HCT116 (cell line): ENCODE data around the gene SMPDL3A. TPM values are rescaled to one million over a fixed set of nuclear protein-coding genes. Genes with fewer than 3 reads are reported as not detected.
A peak's percentile ranks its signal among the peaks of the same experiment; 100 is the strongest.

Experiments used
- ATAC-seq: fragments of 200-7000 bp; cut with Tn5 transposase; 2 replicates; pipeline ENCODE4 v1.9.1; 2020; ENCODE audit warnings: mild to moderate bottlenecking, moderate library complexity
- BruUV-seq: library from RNA; stranded (reverse); fragments of 400-500 nt; replicated peaks from 2 replicates; lab custom pipeline; 2021; lab: Mats Ljungman, UMichigan
- CTCF ChIA-PET: fragments of 300-600 bp; sonication (Branson Sonifier 250); formaldehyde crosslinking; loops from one replicate; lab custom pipeline; 2021; ENCODE audit warnings: antibody characterized with exemption; lab: Charles Lee
- POLR2A ChIA-PET: fragments of 300-600, 350-600 bp; sonication (Branson Sonifier 250); formaldehyde crosslinking; loops from one replicate; lab custom pipeline; 2021; ENCODE audit warnings: antibody characterized with exemption; lab: Charles Lee
- RAD21 ChIA-PET, 2 experiments: fragments of 300-600 bp; sonication (Branson Sonifier 250); formaldehyde crosslinking; loops; one replicate each; lab custom pipeline; 2023; ENCODE audit warnings: low total read pairs in 2 of 2; ENCODE audit not compliant: uncharacterized antibody in 2 of 2, unreplicated experiment in 2 of 2, low non-redundant PET in 1 of 2; lab: Charles Lee
- DNase-seq: peaks from one replicate; pipeline ENCODE4 v3.0.0-alpha.2; 2010; ENCODE audit warnings: low read depth, low spot score
- H2AFZ ChIP-seq: fragments of 200-600 bp; shearing (Covaris generic), sonication (generic); 2 replicates; pipeline ENCODE4 v1.6.1; 2017; ENCODE audit warnings: low read depth, mixed run types, mixed read lengths, antibody characterized with exemption, low read length; ENCODE audit not compliant: poor library complexity, severe bottlenecking
- H3K27ac ChIP-seq: 2 replicates; pipeline ENCODE4 v1.5.1; 2012; ENCODE audit warnings: low read depth, low read length
- H3K27me3 ChIP-seq: fragments of 200-600 bp; sonication (generic); 2 replicates; pipeline ENCODE4 v1.6.1; 2016; ENCODE audit warnings: mixed run types, low read length, mixed read lengths; ENCODE audit not compliant: insufficient read depth
- H3K36me3 ChIP-seq, 2 experiments: fragments of 200-500 bp in 1 of 2; fragments of 200-600 bp in 1 of 2; sonication (Bioruptor generic) in 1 of 2; sonication (generic) in 1 of 2; 2 replicates each; pipeline versions ENCODE4 v1.5.1 to v1.6.1; 2014 to 2016; ENCODE audit warnings: low read length in 2 of 2, inconsistent platforms in 1 of 2, mixed read lengths in 1 of 2, mixed run types in 1 of 2; ENCODE audit not compliant: insufficient read depth in 2 of 2, control insufficient read depth in 1 of 2
- H3K4me1 ChIP-seq, 2 experiments: fragments of 200-600 bp in 1 of 2; sonication (generic) in 1 of 2; 2 replicates each; pipeline versions ENCODE4 v1.5.1 to v1.6.1; 2012 to 2017; ENCODE audit warnings: low read length in 2 of 2, inconsistent platforms in 1 of 2, mild to moderate bottlenecking in 1 of 2, mixed read lengths in 1 of 2, mixed run types in 1 of 2, moderate library complexity in 1 of 2; ENCODE audit not compliant: insufficient read depth in 2 of 2, control insufficient read depth in 1 of 2
- H3K4me2 ChIP-seq: fragments of 200-600 bp; sonication (generic); 2 replicates; pipeline ENCODE4 v1.6.1; 2017; ENCODE audit warnings: mixed run types, low read length, mixed read lengths
- H3K4me3 ChIP-seq, 2 experiments: fragments of 200-600 bp in 1 of 2; sonication (generic) in 1 of 2; replicated peaks in 1 of 2; 2 replicates each; pipeline ENCODE4 v1.5.1; 2011 to 2016; ENCODE audit warnings: low read length in 2 of 2, control low read depth in 1 of 2, low read depth in 1 of 2, mild to moderate bottlenecking in 1 of 2, mixed read lengths in 1 of 2, mixed run types in 1 of 2
- H3K79me2 ChIP-seq: fragments of 200-600 bp; sonication (generic); 2 replicates; pipeline ENCODE4 v1.6.1; 2017; ENCODE audit warnings: mild to moderate bottlenecking, mixed run types, low read length, moderate library complexity, mixed read lengths; ENCODE audit not compliant: insufficient read depth
- H3K9ac ChIP-seq: fragments of 200-600 bp; sonication (generic); 2 replicates; pipeline ENCODE4 v1.6.1; 2016; ENCODE audit warnings: low read length, mixed read lengths
- H3K9me2 ChIP-seq: fragments of 200-600 bp; sonication (generic), shearing (Covaris generic); 2 replicates; pipeline ENCODE4 v1.6.1; 2017; ENCODE audit warnings: mixed run types, mild to moderate bottlenecking, moderate library complexity; ENCODE audit not compliant: insufficient read depth
- H3K9me3 ChIP-seq, 2 experiments: fragments of 200-500 bp in 1 of 2; fragments of 200-600 bp in 1 of 2; sonication (Bioruptor generic) in 1 of 2; sonication (generic) in 1 of 2; 2 replicates each; pipeline ENCODE4 v1.6.1; 2014 to 2017; ENCODE audit warnings: low read length in 2 of 2, mixed read lengths in 2 of 2, inconsistent platforms in 1 of 2, low read depth in 1 of 2, mild to moderate bottlenecking in 1 of 2, mixed run types in 1 of 2, moderate library complexity in 1 of 2; ENCODE audit not compliant: control insufficient read depth in 1 of 2, insufficient read depth in 1 of 2
- H4K20me1 ChIP-seq: fragments of 200-600 bp; sonication (generic), shearing (Covaris generic); 2 replicates; pipeline ENCODE4 v1.6.1; 2017; ENCODE audit warnings: mixed run types, mild to moderate bottlenecking, moderate library complexity; ENCODE audit not compliant: insufficient read depth
- CBX3 ChIP-seq: IDR thresholded peaks from 2 replicates; pipeline ENCODE4 v1.6.1; 2012; ENCODE audit warnings: low read depth
- CEBPB ChIP-seq: IDR thresholded peaks from 2 replicates; pipeline ENCODE4 v1.6.1; 2012; ENCODE audit warnings: low read depth
- POLR2AphosphoS5 ChIP-seq: IDR thresholded peaks from 2 replicates; pipeline ENCODE4 v1.6.1; 2011; ENCODE audit warnings: mild to moderate bottlenecking, low read depth, low read length, moderate library complexity
- TCF7L2 ChIP-seq: IDR thresholded peaks from 2 replicates; pipeline ENCODE4 v1.7.0; 2011; ENCODE audit warnings: borderline replicate concordance, inconsistent platforms; ENCODE audit not compliant: insufficient read depth, insufficient read length; ENCODE audit errors: extremely low read depth
- YY1 ChIP-seq: IDR thresholded peaks from 2 replicates; pipeline ENCODE4 v1.6.1; 2011; ENCODE audit warnings: low read length, low read depth, moderate library complexity, mild to moderate bottlenecking; ENCODE audit not compliant: insufficient replicate concordance; ENCODE audit errors: extremely low read depth
- ZNF274 ChIP-seq: fragments of 200-500 bp; sonication (Bioruptor generic); IDR thresholded peaks from 2 replicates; pipeline ENCODE4 v1.6.1; 2014; ENCODE audit warnings: mild to moderate bottlenecking, low read depth, low read length, inconsistent platforms
- intact Hi-C: fragments of 100-400 bp; cut with micrococcal nuclease; formaldehyde crosslinking; loops from 2 replicates; pipeline ENCODE4 v1.10.0; 2022
- total RNA-seq: library from RNA; stranded (reverse); gene quantifications from one replicate; pipeline ENCODE4 v1.2.1, GENCODE V29; 2021; ENCODE audit not compliant: unreplicated experiment
- TF ChIP-seq, protein P1 (sequence below), 3 experiments: fragments of 200-600 bp in 1 of 3; sonication (generic) in 1 of 3; IDR thresholded peaks in 2 of 3; conservative IDR thresholded peaks in 1 of 3; 2 replicates each; pipeline ENCODE4 v1.5.1; 2012 to 2017; ENCODE audit warnings: low read depth in 2 of 3, low read length in 2 of 3, antibody characterized with exemption in 1 of 3, borderline replicate concordance in 1 of 3, control low read depth in 1 of 3, mild to moderate bottlenecking in 1 of 3, mixed read lengths in 1 of 3, mixed run types in 1 of 3, moderate library complexity in 1 of 3; ENCODE audit not compliant: insufficient read depth in 1 of 3
- TF ChIP-seq, protein P2 (sequence below): IDR thresholded peaks from 2 replicates; pipeline ENCODE4 v1.6.1; 2012
- TF ChIP-seq, protein P3 (sequence below): IDR thresholded peaks from 2 replicates; pipeline ENCODE4 v1.6.1; 2011; ENCODE audit warnings: mild to moderate bottlenecking, low read length, moderate library complexity; ENCODE audit not compliant: insufficient replicate concordance; ENCODE audit errors: extremely low read depth
- TF ChIP-seq, protein P4 (sequence below): IDR thresholded peaks from 2 replicates; pipeline ENCODE4 v1.6.1; 2012; ENCODE audit warnings: low read depth

Gene SMPDL3A
- total RNA-seq, 1 experiment from 2014 or later, result 2.4 TPM

DNA sequence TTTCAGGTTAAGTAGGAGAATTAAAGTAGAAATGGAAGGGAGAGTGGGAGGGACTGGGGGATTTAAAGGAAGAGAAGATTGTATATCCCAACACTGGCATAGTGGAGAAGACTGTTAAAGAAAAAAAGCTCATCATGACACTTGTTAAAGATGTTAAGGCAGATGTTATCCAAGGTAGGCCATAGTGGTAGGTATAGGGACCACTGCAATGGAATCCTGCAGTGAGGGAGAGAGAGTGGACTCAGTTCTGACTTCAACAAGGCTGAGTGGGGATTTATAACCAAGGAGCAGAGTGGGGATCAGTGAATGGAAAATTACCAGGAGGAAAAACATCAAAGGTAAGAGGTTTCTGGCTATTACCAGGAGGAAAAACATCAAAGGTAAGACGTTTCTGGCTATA lies 21.1 kb downstream of the SMPDL3A start:
- H4K20me1 ChIP-seq, result no peaks in the 10 kb centered on the region
- TF ChIP-seq, protein P1, sequence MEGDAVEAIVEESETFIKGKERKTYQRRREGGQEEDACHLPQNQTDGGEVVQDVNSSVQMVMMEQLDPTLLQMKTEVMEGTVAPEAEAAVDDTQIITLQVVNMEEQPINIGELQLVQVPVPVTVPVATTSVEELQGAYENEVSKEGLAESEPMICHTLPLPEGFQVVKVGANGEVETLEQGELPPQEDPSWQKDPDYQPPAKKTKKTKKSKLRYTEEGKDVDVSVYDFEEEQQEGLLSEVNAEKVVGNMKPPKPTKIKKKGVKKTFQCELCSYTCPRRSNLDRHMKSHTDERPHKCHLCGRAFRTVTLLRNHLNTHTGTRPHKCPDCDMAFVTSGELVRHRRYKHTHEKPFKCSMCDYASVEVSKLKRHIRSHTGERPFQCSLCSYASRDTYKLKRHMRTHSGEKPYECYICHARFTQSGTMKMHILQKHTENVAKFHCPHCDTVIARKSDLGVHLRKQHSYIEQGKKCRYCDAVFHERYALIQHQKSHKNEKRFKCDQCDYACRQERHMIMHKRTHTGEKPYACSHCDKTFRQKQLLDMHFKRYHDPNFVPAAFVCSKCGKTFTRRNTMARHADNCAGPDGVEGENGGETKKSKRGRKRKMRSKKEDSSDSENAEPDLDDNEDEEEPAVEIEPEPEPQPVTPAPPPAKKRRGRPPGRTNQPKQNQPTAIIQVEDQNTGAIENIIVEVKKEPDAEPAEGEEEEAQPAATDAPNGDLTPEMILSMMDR (IDR thresholded peaks at IDR 0.05 in 2 of 3, conservative IDR thresholded peaks at IDR 0.05 in 1 of 3; ENCODE audit: borderline replicate concordance in 1 of 3, insufficient read depth in 1 of 3, low read depth in 2 of 3, low read length in 2 of 3), result peak in 2 of 3 experiments; percentile 20 to 25; a peak in 1 of 6 replicates
- TF ChIP-seq, protein P2, sequence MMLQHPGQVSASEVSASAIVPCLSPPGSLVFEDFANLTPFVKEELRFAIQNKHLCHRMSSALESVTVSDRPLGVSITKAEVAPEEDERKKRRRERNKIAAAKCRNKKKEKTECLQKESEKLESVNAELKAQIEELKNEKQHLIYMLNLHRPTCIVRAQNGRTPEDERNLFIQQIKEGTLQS, result no peak
- no peak overlapping the region for H3K27ac ChIP-seq
- H2AFZ ChIP-seq, result no peak overlapping the region
- H3K27me3 ChIP-seq, result no peaks in the 10 kb centered on the region
- ChIA-PET CTCF (interaction anchor here (1.0 kb wide), 1 partner anchor 280 kb away, joined by 3 read pairs; no protein-coding TSS in a partner anchor), POLR2A (no interaction called here), RAD21 (no interaction called here)
- H3K4me2 ChIP-seq, result no peak overlapping the region
- no peaks in the 10 kb centered on the region for H3K4me1 ChIP-seq
- ATAC-seq (peak; percentile 63), DNase-seq (no peak)
- no peaks in the 10 kb centered on the region for H3K9me2 ChIP-seq
- no peaks in the 10 kb centered on the region for H3K9me3 ChIP-seq
- H3K79me2 ChIP-seq, result no peaks in the 10 kb centered on the region
- no peak overlapping the region for H3K4me3 ChIP-seq
- no TSS peak for BruUV-seq
- intact Hi-C loops, result no loop called here
- no peaks in the 10 kb centered on the region for H3K36me3 ChIP-seq
- H3K9ac ChIP-seq, result no peak overlapping the region

DNA sequence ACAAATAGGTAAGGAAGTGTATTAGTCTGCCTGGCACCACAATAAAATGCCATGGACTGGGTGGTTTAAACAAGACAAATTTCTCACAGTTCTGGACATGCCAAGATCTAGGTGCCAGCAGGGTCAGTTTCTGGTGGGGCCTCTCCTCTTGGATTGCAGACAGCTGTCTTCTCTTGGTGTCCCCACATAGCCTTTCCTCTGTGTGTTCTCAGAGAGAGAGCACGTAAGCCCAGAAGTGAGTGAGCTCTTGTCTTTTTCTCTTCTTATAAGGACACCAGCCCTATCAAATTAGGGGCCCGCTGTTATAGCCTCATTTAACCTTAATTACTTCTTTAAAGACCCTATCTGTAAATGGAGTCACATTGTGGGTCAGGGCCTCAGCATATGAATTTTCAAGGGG lies 28.3 kb downstream of the SMPDL3A start:
- intact Hi-C loops, result no loop called here
- Histone ChIP-seq H3K4me2 (no peak overlapping the region), H3K9ac (no peak overlapping the region), H3K27ac (no peak overlapping the region), H4K20me1 (no peaks in the 10 kb centered on the region), H3K36me3 (no peaks in the 10 kb centered on the region), H3K27me3 (no peaks in the 10 kb centered on the region), H3K9me3 (no peaks in the 10 kb centered on the region), H2AFZ (no peak overlapping the region), H3K9me2 (no peaks in the 10 kb centered on the region), H3K79me2 (no peaks in the 10 kb centered on the region), H3K4me1 (no peaks in the 10 kb centered on the region), H3K4me3 (no peak overlapping the region)
- ChIA-PET CTCF (no interaction called here), RAD21 (no interaction called here), POLR2A (no interaction called here)
- ATAC-seq (no peak), DNase-seq (no peak)
- no TSS peak for BruUV-seq
- TF ChIP-seq TCF7L2 (no peak), POLR2AphosphoS5 (no peak), CEBPB (no peak), ZNF274 (no peak), YY1 (no peak), CBX3 (no peak)
- TF ChIP-seq, protein P3, sequence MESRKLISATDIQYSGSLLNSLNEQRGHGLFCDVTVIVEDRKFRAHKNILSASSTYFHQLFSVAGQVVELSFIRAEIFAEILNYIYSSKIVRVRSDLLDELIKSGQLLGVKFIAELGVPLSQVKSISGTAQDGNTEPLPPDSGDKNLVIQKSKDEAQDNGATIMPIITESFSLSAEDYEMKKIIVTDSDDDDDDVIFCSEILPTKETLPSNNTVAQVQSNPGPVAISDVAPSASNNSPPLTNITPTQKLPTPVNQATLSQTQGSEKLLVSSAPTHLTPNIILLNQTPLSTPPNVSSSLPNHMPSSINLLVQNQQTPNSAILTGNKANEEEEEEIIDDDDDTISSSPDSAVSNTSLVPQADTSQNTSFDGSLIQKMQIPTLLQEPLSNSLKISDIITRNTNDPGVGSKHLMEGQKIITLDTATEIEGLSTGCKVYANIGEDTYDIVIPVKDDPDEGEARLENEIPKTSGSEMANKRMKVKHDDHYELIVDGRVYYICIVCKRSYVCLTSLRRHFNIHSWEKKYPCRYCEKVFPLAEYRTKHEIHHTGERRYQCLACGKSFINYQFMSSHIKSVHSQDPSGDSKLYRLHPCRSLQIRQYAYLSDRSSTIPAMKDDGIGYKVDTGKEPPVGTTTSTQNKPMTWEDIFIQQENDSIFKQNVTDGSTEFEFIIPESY, result no peak
- TF ChIP-seq, protein P4, sequence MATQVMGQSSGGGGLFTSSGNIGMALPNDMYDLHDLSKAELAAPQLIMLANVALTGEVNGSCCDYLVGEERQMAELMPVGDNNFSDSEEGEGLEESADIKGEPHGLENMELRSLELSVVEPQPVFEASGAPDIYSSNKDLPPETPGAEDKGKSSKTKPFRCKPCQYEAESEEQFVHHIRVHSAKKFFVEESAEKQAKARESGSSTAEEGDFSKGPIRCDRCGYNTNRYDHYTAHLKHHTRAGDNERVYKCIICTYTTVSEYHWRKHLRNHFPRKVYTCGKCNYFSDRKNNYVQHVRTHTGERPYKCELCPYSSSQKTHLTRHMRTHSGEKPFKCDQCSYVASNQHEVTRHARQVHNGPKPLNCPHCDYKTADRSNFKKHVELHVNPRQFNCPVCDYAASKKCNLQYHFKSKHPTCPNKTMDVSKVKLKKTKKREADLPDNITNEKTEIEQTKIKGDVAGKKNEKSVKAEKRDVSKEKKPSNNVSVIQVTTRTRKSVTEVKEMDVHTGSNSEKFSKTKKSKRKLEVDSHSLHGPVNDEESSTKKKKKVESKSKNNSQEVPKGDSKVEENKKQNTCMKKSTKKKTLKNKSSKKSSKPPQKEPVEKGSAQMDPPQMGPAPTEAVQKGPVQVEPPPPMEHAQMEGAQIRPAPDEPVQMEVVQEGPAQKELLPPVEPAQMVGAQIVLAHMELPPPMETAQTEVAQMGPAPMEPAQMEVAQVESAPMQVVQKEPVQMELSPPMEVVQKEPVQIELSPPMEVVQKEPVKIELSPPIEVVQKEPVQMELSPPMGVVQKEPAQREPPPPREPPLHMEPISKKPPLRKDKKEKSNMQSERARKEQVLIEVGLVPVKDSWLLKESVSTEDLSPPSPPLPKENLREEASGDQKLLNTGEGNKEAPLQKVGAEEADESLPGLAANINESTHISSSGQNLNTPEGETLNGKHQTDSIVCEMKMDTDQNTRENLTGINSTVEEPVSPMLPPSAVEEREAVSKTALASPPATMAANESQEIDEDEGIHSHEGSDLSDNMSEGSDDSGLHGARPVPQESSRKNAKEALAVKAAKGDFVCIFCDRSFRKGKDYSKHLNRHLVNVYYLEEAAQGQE, result no peak
